Kidney epithelial cell (primary cell): Measurements from ENCODE around the gene SPATA32. TPM values are rescaled to one million over a fixed set of nuclear protein-coding genes. Genes with fewer than 3 reads are reported as not detected.

Source experiments
- DNase-seq: peaks from one replicate; pipeline ENCODE4 v3.0.0-alpha.2; 2010; ENCODE audit warnings: low read depth
- H3K27me3 ChIP-seq: 2 replicates; pipeline ENCODE4 v1.6.0; 2011; ENCODE audit warnings: low read length; ENCODE audit not compliant: control insufficient read depth, insufficient read depth
- H3K36me3 ChIP-seq: 2 replicates; pipeline ENCODE4 v1.5.1; 2011; ENCODE audit warnings: low read length; ENCODE audit not compliant: control insufficient read depth, insufficient read depth
- H3K4me3 ChIP-seq: 2 replicates; pipeline ENCODE4 v1.5.1; 2011; ENCODE audit warnings: low read depth, mild to moderate bottlenecking, control low read depth, low read length
- CTCF ChIP-seq: IDR thresholded peaks from 2 replicates; pipeline ENCODE4 v1.5.1; 2011; ENCODE audit warnings: mild to moderate bottlenecking, moderate library complexity, low read length, control low read depth, inconsistent platforms; ENCODE audit not compliant: insufficient read depth, poor library complexity, severe bottlenecking
- total RNA-seq: library from RNA; depleted of rRNA; stranded (reverse); fragments of >200 nt; gene quantifications from 2 replicates; pipeline ENCODE4 v1.2.3, GENCODE V29; 2015

Gene SPATA32
- total RNA-seq: not detected in 2 replicates

GRCh38 chr17:45261577-45262515 lies at the start of gene SPATA32:
TSS of gene SPATA32 (minus strand) at chr17:45262094. CDS start at chr17:45262016, 78 bp downstream.
- DNase-seq: no peak
- H3K27me3 ChIP-seq: no peaks in the 10 kb centered on the region
- H3K36me3 ChIP-seq: no peaks in the 10 kb centered on the region
- TF ChIP-seq CTCF: no peak
- H3K4me3 ChIP-seq: peak within 1 kb of the TSS; percentile 34

GRCh38 chr17:45311401-45311759 lies 49.5 kb upstream of the SPATA32 start:
- Histone ChIP-seq H3K36me3 (peaks cover 2% of the 10 kb centered on the region), H3K4me3 (no peak overlapping the region), H3K27me3 (no peaks in the 10 kb centered on the region)
- TF ChIP-seq CTCF: no peak
- DNase-seq: no peak

- DNase-seq: no peak
- Histone ChIP-seq H3K27me3 (no peaks in the 10 kb centered on the region), H3K36me3 (peaks cover 2% of the 10 kb centered on the region), H3K4me3 (no peak overlapping the region)
- TF ChIP-seq CTCF: no peak
These were observed 48.8 kb upstream of the SPATA32 start for GRCh38 chr17:45310380-45311324.

- no peak for DNase-seq
- Histone ChIP-seq H3K4me3 (no peak overlapping the region), H3K36me3 (peaks cover 2% of the 10 kb centered on the region), H3K27me3 (no peaks in the 10 kb centered on the region)
- TF ChIP-seq CTCF: no peak
These were observed 47.5 kb upstream of the SPATA32 start for GRCh38 chr17:45309400-45309799.

GRCh38 chr17:45308840-45309239 lies 46.9 kb upstream of the SPATA32 start:
- DNase-seq: no peak
- TF ChIP-seq CTCF: no peak
- H3K36me3 ChIP-seq: peaks cover 2% of the 10 kb centered on the region

More at GRCh38 chr17:45308840-45309239, 46.9 kb upstream of the SPATA32 start:
- no peak overlapping the region for H3K4me3 ChIP-seq
- no peaks in the 10 kb centered on the region for H3K27me3 ChIP-seq
